Measurements from ENCODE around the gene VNN1. TPM values are rescaled to one million over a fixed set of nuclear protein-coding genes. Genes with fewer than 3 reads are reported as not detected.

VNN1 gene
- total and polyA plus RNA-seq, 4 donors, result 0.69 to 21.8 (median 3.1) TPM

DNA sequence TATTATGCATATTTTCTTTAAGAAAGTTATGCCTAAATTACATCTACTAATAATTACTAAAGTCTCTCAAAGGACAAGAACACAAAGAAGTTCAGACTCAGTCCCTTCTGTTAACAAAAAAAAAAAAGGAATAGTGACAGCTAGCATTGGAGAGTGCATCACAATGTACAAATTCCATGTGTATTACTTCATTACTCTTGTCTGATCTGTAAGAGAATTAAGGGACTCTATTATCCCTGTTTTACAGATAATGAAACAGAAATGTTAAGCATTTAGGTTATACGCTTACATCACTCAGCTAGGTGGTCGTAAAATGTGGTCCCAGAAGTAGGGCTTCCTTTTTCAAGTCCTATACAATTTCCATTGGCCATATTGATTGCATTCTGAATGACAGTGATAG lies 17.2 kb upstream of the VNN1 start:
- Histone ChIP-seq H3K27ac (ENCODE audit: low read depth in 1 of 2, low read length in 2 of 2) (no peak overlapping the region), H3K27me3 (ENCODE audit: control insufficient read depth in 1 of 2, insufficient read depth in 2 of 2, low read length in 1 of 2) (no peaks in the 10 kb centered on the region), H3K36me3 (ENCODE audit: control insufficient read depth in 1 of 2, insufficient read depth in 2 of 2, low read length in 1 of 2) (no peaks in the 10 kb centered on the region), H3K4me3 (ENCODE audit: low read length in 2 of 2) (no peak overlapping the region), H3K9me3 (ENCODE audit: control insufficient read depth, low read length) (no peaks in the 10 kb centered on the region), H3K4me1 (ENCODE audit: control insufficient read depth in 1 of 2, insufficient read depth in 2 of 2, low read length in 2 of 2) (no peaks in the 10 kb centered on the region)
- intact Hi-C loops (cut with DNase I), result no loop called here
- 88 to 93% methylated on average over 2 of the region's 2 CpGs for WGBS, 2 donors
- DNase-seq (no peak), ATAC-seq (ENCODE audit: low FRiP score) (no peak)

DNA sequence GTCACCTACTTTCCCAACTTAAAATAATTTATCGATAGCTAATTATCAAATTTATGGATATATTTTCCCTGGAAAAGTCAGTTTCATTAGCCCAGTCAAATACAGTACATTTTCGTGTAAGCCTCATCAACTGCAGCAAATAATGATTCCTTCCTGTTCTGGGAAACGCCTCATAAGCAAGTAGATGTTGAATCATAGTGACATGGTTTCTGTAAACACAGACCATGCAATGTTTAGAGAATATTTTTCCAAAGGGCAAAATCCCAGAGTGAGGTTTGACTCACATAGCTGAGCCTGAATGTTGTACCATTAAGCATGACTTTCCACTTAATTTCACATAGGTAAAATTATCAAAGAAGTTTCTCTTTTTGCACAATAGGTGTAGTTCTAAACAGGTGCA lies 16.7 kb upstream of the VNN1 start:
- H3K4me1 ChIP-seq (ENCODE audit: control insufficient read depth in 1 of 2, insufficient read depth in 2 of 2, low read length in 2 of 2), result no peaks in the 10 kb centered on the region

DNA sequence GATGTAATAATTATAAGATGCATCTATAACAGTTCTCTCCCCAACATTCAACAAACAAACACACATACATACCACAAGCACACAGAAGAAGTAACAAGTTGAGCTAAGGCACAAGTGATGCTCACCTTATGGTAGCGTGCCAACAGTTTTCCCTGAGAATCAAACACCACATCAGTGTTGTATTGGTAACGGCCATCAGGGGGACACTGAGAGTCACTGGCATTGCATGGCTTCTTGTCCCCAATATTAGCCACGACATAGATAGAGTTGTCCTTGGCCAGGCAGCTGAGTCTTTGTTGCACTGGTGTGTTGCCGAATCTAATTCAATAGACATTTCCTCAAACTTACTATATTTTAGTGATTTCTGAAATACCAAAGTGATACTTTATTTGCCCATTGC lies 14.8 kb upstream of the VNN1 start:
- H3K27ac ChIP-seq (ENCODE audit: low read depth in 1 of 2, low read length in 2 of 2), result no peak overlapping the region
- H3K4me1 ChIP-seq (ENCODE audit: control insufficient read depth in 1 of 2, insufficient read depth in 2 of 2, low read length in 2 of 2), result no peaks in the 10 kb centered on the region
- ATAC-seq (ENCODE audit: low FRiP score) (no peak), DNase-seq (no peak)
- no peaks in the 10 kb centered on the region for H3K9me3 ChIP-seq (ENCODE audit: control insufficient read depth, low read length)
- H3K36me3 ChIP-seq (ENCODE audit: control insufficient read depth in 1 of 2, insufficient read depth in 2 of 2, low read length in 1 of 2), result no peaks in the 10 kb centered on the region
- intact Hi-C loops (cut with DNase I), result no loop called here
- H3K27me3 ChIP-seq (ENCODE audit: control insufficient read depth in 1 of 2, insufficient read depth in 2 of 2, low read length in 1 of 2), result no peaks in the 10 kb centered on the region
- 68 to 75% methylated on average over 4 of the region's 4 CpGs for WGBS, 2 donors
- H3K4me3 ChIP-seq (ENCODE audit: low read length in 2 of 2), result no peak overlapping the region

More for the DNA sequence above, 16.7 kb upstream of the VNN1 start:
- intact Hi-C loops (cut with DNase I), result no loop called here
- no peak for DNase-seq
- H3K4me3 ChIP-seq (ENCODE audit: low read length in 2 of 2), result no peak overlapping the region
- no peak overlapping the region for H3K27ac ChIP-seq (ENCODE audit: low read depth in 1 of 2, low read length in 2 of 2)
- WGBS, 2 donors, result 68 to 74% methylated on average over 3 of the region's 3 CpGs
- no peaks in the 10 kb centered on the region for H3K36me3 ChIP-seq (ENCODE audit: control insufficient read depth in 1 of 2, insufficient read depth in 2 of 2, low read length in 1 of 2)
- ATAC-seq (ENCODE audit: low FRiP score), result no peak
- no peaks in the 10 kb centered on the region for H3K27me3 ChIP-seq (ENCODE audit: control insufficient read depth in 1 of 2, insufficient read depth in 2 of 2, low read length in 1 of 2)
- H3K9me3 ChIP-seq (ENCODE audit: control insufficient read depth, low read length), result no peaks in the 10 kb centered on the region

DNA sequence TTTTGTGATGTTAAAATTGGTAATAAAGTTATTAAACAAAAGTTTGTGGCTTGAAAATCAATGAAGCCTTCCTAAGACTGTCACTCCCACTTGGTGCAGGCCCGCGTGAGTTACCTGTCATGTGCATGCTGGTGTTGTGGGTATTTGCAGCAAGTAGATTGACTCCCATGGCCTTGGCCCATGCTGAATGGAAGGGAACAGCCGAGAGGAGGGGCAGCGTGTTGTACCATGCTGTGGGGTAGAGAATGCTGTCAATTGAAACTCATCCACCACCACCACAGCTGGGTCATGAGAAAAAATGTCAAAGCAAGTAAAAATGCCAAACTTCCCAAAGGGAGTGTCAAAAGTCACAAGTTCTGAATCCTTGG lies 12.7 kb upstream of the VNN1 start:
- no peak overlapping the region for H3K4me3 ChIP-seq (ENCODE audit: low read length in 2 of 2)
- no peaks in the 10 kb centered on the region for H3K36me3 ChIP-seq (ENCODE audit: control insufficient read depth in 1 of 2, insufficient read depth in 2 of 2, low read length in 1 of 2)
- H3K9me3 ChIP-seq (ENCODE audit: control insufficient read depth, low read length), result no peaks in the 10 kb centered on the region
- no peaks in the 10 kb centered on the region for H3K27me3 ChIP-seq (ENCODE audit: control insufficient read depth in 1 of 2, insufficient read depth in 2 of 2, low read length in 1 of 2)
- intact Hi-C loops (cut with DNase I), result no loop called here
- ATAC-seq (ENCODE audit: low FRiP score) (no peak), DNase-seq (no peak)
- WGBS, 2 donors, result 92 to 93% methylated on average over 4 of the region's 4 CpGs
- no peak overlapping the region for H3K27ac ChIP-seq (ENCODE audit: low read depth in 1 of 2, low read length in 2 of 2)
- H3K4me1 ChIP-seq (ENCODE audit: control insufficient read depth in 1 of 2, insufficient read depth in 2 of 2, low read length in 2 of 2), result no peaks in the 10 kb centered on the region

DNA sequence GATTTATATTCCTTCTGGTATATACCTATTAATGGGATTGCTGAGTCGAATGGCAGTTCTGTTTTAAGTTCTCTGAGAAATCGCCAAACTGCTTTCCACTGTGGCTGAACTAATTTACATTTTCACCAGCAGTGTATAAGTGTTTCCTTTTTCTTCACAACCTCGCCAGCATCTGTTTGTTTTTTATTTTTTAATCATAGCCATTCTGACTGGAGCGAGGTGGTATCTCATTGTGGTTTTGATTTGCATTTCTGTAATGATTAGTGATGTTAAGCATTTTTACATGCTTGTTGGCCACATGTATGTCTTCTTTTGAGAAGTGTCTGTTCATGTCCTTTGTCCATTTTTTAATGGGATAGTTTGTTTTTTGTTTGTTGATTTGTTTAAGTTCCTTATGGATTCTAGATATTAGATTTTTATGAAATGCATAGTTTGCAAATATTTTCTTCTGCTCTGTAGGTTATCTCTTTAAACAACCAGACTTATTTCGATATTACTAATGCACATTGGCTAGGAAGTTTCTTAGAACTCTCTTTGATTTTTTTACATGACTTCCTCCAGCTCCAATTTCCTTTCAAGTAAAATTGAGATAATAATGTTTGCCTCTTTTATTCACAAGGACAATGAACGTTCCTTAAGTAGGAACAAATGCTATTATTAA lies 12.2 kb upstream of the VNN1 start:
- no peaks in the 10 kb centered on the region for H3K27me3 ChIP-seq (ENCODE audit: control insufficient read depth in 1 of 2, insufficient read depth in 2 of 2, low read length in 1 of 2)
- no peak for DNase-seq
- no peaks in the 10 kb centered on the region for H3K9me3 ChIP-seq (ENCODE audit: control insufficient read depth, low read length)
- no peaks in the 10 kb centered on the region for H3K4me1 ChIP-seq (ENCODE audit: control insufficient read depth in 1 of 2, insufficient read depth in 2 of 2, low read length in 2 of 2)
- ATAC-seq (ENCODE audit: low FRiP score), result no peak
- intact Hi-C loops (cut with DNase I), result no loop called here
- H3K27ac ChIP-seq (ENCODE audit: low read depth in 1 of 2, low read length in 2 of 2), result no peak overlapping the region
- WGBS, 2 donors, result 82% methylated on average over 6 of the region's 6 CpGs
- H3K4me3 ChIP-seq (ENCODE audit: low read length in 2 of 2), result no peak overlapping the region
- H3K36me3 ChIP-seq (ENCODE audit: control insufficient read depth in 1 of 2, insufficient read depth in 2 of 2, low read length in 1 of 2), result no peaks in the 10 kb centered on the region

DNA sequence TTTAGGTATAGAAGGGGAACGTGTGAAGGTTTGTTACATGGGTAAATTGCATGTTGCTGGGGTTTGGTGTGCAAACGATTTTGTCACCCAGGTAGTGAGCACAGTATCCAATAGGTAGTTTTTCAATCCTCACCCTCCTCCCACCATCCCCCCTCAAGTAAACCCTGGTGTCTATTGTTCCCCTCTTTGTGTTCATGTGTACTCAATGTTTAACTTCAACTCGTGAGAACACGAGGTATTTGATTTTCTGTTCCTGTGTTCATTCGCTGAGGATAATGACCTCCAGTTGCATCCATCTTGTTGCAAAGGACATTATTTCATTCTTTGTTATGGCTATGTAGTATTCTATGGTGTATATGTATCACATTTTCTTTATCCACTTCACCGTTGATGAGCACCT lies 11.6 kb upstream of the VNN1 start:
- Histone ChIP-seq H3K4me3 (ENCODE audit: low read length in 2 of 2) (no peak overlapping the region), H3K27ac (ENCODE audit: low read depth in 1 of 2, low read length in 2 of 2) (no peak overlapping the region), H3K9me3 (ENCODE audit: control insufficient read depth, low read length) (no peaks in the 10 kb centered on the region), H3K36me3 (ENCODE audit: control insufficient read depth in 1 of 2, insufficient read depth in 2 of 2, low read length in 1 of 2) (no peaks in the 10 kb centered on the region), H3K4me1 (ENCODE audit: control insufficient read depth in 1 of 2, insufficient read depth in 2 of 2, low read length in 2 of 2) (no peaks in the 10 kb centered on the region), H3K27me3 (ENCODE audit: control insufficient read depth in 1 of 2, insufficient read depth in 2 of 2, low read length in 1 of 2) (no peaks in the 10 kb centered on the region)
- ATAC-seq (ENCODE audit: low FRiP score) (no peak), DNase-seq (no peak)
- intact Hi-C loops (cut with DNase I), result no loop called here
- WGBS, 2 donors, result 80 to 82% methylated on average over 6 of the region's 6 CpGs

DNA sequence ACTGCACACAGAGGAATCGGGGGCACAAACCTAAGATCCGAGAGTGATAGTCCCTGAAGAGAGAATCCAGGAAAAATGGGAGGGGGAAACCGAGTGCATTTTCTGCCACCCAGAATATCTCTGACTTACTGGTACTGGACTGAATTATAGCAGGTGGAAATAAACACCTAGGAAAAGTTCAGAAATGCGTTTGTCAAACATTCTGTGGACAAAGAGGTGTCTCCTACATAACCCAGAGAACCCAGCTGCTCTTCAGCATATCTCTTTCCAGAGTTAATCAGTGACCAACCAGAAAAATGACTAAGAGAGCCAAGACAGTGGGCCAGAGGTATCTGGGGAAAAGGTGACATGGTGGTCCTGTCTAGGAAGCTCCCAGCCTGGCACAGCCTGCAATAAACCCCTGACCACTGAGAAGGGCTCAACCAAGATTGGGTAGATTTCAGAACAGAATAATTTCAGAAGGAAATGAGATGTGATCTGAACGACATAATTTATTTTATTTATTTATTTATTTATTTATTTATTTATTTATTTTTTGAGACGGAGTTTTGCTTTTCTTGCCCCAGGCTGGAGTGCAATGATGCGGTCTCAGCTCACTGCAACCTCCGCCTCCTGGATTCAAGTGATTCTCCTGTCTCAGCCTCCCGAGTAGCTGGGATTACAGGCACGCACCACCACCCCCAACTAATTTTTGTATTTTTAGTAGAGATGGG lies 6.0 kb upstream of the VNN1 start:
- no peaks in the 10 kb centered on the region for H3K9me3 ChIP-seq (ENCODE audit: control insufficient read depth, low read length)
- ATAC-seq (ENCODE audit: low FRiP score), result no peak
- no peaks in the 10 kb centered on the region for H3K27me3 ChIP-seq (ENCODE audit: control insufficient read depth in 1 of 2, insufficient read depth in 2 of 2, low read length in 1 of 2)
- no peak for DNase-seq
- H3K4me1 ChIP-seq (ENCODE audit: control insufficient read depth in 1 of 2, insufficient read depth in 2 of 2, low read length in 2 of 2), result no peaks in the 10 kb centered on the region
- H3K27ac ChIP-seq (ENCODE audit: low read depth in 1 of 2, low read length in 2 of 2), result no peak overlapping the region
- no peak overlapping the region for H3K4me3 ChIP-seq (ENCODE audit: low read length in 2 of 2)
- WGBS, 2 donors, result 94 to 95% methylated on average over 10 of the region's 10 CpGs
- intact Hi-C loops (cut with DNase I), result no loop called here
- no peaks in the 10 kb centered on the region for H3K36me3 ChIP-seq (ENCODE audit: control insufficient read depth in 1 of 2, insufficient read depth in 2 of 2, low read length in 1 of 2)

DNA sequence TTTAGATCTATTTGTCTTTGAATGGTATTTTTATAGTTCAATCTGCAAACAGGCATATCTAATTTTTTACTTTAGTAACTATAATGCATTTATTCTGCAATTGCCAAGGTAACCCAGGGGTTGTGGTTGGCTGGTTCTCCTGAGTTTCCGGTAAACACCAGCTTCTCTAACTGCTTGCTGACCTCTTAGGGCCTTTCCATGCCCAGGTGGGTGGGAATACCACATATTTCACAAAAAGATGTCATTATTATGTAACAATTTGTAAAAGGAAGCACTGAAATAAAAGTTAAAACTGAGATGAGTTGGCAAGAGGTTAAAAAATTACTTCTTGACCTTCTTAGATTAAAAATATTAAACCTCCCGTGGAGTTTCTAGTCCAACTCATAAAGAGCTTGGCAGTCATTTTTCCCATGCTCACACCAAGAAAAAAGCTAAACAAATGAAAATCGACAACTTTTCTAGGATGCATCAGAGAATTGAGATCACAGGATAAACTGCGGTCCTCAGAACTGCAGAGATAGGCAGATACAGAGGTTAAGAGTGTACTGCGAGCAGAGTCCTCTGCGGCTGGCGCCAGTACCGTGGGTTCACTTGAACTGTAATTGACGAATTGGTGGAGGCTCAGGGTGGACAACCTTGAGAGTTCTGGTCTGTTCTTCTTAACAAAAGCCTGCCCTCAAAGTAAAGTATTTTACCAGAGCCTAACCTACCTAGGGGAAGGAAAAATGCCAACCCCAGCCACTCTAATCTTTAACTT lies 2.2 kb upstream of the VNN1 start:
- ATAC-seq (ENCODE audit: low FRiP score), result no peak
- WGBS, 2 donors, result 82 to 83% methylated on average over 9 of the region's 9 CpGs
- no peak overlapping the region for H3K27ac ChIP-seq (ENCODE audit: low read depth in 1 of 2, low read length in 2 of 2)
- no peak for DNase-seq
- H3K4me3 ChIP-seq (ENCODE audit: low read length in 2 of 2), result no peak overlapping the region
- H3K9me3 ChIP-seq (ENCODE audit: control insufficient read depth, low read length), result no peaks in the 10 kb centered on the region
- H3K27me3 ChIP-seq (ENCODE audit: control insufficient read depth in 1 of 2, insufficient read depth in 2 of 2, low read length in 1 of 2), result no peaks in the 10 kb centered on the region
- no peaks in the 10 kb centered on the region for H3K4me1 ChIP-seq (ENCODE audit: control insufficient read depth in 1 of 2, insufficient read depth in 2 of 2, low read length in 2 of 2)
- no peaks in the 10 kb centered on the region for H3K36me3 ChIP-seq (ENCODE audit: control insufficient read depth in 1 of 2, insufficient read depth in 2 of 2, low read length in 1 of 2)
- intact Hi-C loops (cut with DNase I), result no loop called here

DNA sequence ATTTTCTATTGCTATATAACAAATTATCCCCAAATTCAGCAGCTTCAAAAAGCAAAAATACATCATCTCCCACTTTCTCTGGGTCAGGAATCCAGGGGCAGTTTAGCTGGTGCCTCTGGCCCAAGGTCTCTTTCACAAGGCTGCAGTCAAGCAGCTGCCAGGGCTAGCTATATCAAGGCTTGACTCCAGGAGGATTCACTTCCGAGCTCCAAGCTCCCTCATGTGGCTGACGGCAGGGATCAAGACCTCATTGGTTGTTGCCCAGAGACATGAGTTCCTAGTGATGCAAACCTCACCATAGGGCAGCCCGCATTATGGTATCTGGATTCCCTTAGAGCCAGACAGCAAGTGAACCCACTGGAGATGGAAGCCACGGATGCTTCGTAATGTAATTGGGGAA lies 1.3 kb upstream of the VNN1 start:
- DNase-seq, result peak in 1 of 2 donors; percentile 59

More for the DNA sequence above, 1.3 kb upstream of the VNN1 start:
- Histone ChIP-seq H3K4me1 (ENCODE audit: control insufficient read depth in 1 of 2, insufficient read depth in 2 of 2, low read length in 2 of 2) (no peaks in the 10 kb centered on the region), H3K27me3 (ENCODE audit: control insufficient read depth in 1 of 2, insufficient read depth in 2 of 2, low read length in 1 of 2) (no peaks in the 10 kb centered on the region), H3K36me3 (ENCODE audit: control insufficient read depth in 1 of 2, insufficient read depth in 2 of 2, low read length in 1 of 2) (no peaks in the 10 kb centered on the region), H3K4me3 (ENCODE audit: low read length in 2 of 2) (no peak overlapping the region), H3K27ac (ENCODE audit: low read depth in 1 of 2, low read length in 2 of 2) (no peak overlapping the region), H3K9me3 (ENCODE audit: control insufficient read depth, low read length) (no peaks in the 10 kb centered on the region)
- no peak for ATAC-seq (ENCODE audit: low FRiP score)
- intact Hi-C loops (cut with DNase I), result no loop called here
- 54 to 58% methylated on average over 5 of the region's 5 CpGs for WGBS, 2 donors
